Measurements from ENCODE around the gene ARAP2.

ARAP2 gene

DNA sequence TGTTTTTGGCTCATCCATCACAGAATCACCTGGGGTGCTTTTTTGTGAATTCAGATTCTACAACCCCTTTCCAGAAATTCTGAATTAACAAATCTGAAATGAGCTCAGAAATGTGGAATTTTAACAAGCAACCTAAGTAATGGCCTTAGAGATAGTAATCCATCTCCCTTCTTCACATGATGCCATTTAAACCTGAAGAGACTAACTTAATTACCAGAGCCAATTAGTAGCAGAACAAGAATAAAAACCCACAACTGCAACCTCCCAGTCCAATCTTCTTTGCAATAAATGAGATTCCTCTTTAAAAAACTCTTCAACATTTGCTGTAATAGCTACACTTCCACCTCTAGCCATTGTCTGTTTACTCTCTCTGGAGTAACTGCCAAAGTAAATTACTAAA, 69.7 kb downstream of the ARAP2 start (continued):
- no peak for TF ChIP-seq ZNF785 (tag by site-specific recombination; IDR thresholded peaks at IDR 0.05)
- no peak for TF ChIP-seq ZXDB (tag by site-specific recombination; IDR thresholded peaks at IDR 0.05)
- TF ChIP-seq OSR2 (tag by site-specific recombination; IDR thresholded peaks at IDR 0.05) = peak; percentile 40; the same call in 1 of the 2 replicates
- no peak for TF ChIP-seq ZNF266 (tag by site-specific recombination; IDR thresholded peaks at IDR 0.05; ENCODE audit: low read depth)
- no peak for TF ChIP-seq KLF8 (tag by site-specific recombination; IDR thresholded peaks at IDR 0.05)
- TF ChIP-seq ZNF600 (tag by site-specific recombination; IDR thresholded peaks at IDR 0.05) = no peak
- TF ChIP-seq ZNF248 (tag by site-specific recombination; IDR thresholded peaks at IDR 0.05) = no peak
- TF ChIP-seq, protein P1, sequence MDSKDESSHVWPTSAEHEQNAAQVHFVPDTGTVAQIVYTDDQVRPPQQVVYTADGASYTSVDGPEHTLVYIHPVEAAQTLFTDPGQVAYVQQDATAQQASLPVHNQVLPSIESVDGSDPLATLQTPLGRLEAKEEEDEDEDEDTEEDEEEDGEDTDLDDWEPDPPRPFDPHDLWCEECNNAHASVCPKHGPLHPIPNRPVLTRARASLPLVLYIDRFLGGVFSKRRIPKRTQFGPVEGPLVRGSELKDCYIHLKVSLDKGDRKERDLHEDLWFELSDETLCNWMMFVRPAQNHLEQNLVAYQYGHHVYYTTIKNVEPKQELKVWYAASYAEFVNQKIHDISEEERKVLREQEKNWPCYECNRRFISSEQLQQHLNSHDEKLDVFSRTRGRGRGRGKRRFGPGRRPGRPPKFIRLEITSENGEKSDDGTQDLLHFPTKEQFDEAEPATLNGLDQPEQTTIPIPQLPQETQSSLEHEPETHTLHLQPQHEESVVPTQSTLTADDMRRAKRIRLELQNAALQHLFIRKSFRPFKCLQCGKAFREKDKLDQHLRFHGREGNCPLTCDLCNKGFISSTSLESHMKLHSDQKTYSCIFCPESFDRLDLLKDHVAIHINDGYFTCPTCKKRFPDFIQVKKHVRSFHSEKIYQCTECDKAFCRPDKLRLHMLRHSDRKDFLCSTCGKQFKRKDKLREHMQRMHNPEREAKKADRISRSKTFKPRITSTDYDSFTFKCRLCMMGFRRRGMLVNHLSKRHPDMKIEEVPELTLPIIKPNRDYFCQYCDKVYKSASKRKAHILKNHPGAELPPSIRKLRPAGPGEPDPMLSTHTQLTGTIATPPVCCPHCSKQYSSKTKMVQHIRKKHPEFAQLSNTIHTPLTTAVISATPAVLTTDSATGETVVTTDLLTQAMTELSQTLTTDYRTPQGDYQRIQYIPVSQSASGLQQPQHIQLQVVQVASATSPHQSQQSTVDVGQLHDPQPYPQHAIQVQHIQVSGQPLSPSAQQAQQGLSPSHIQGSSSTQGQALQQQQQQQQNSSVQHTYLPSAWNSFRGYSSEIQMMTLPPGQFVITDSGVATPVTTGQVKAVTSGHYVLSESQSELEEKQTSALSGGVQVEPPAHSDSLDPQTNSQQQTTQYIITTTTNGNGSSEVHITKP (tag by site-specific recombination; IDR thresholded peaks at IDR 0.05) = no peak
- TF ChIP-seq ZNF121 (tag by site-specific recombination; IDR thresholded peaks at IDR 0.05) = no peak
- TF ChIP-seq ZNF776 (tag by site-specific recombination; IDR thresholded peaks at IDR 0.05; ENCODE audit: borderline replicate concordance) = no peak
- TF ChIP-seq ZNF324 (tag by site-specific recombination; IDR thresholded peaks at IDR 0.05) = no peak
- no peak for TF ChIP-seq HOXC10 (CRISPR knock-in tag; IDR thresholded peaks at IDR 0.05)

DNA sequence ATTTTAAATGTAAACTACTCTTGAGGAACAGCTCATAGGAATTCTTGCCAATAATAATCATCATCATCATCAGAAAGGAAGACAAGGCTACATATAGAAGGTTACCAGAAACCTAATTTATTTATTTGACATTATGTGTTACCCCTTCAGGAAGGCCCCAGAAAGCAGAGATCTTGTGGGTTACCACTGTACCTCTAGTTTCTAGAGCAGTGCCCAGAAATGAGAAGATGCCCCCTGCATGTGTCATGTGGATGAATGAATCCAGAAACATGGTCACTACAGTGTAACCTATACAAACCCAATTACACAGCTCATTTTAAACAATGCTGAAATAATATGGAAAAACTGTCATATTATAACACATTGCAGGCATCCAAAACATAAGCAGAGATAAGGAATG, 70.4 kb downstream of the ARAP2 start:
- ChIA-PET CTCF (interaction anchor here (0.6 kb wide), 2 partner anchors 59 to 70 kb away, joined by 3 read pairs; partner anchors contain the start of gene ARAP2), POLR2A (no interaction called here)
- no peaks in the 10 kb centered on the region for H3K36me3 ChIP-seq (ENCODE audit: control insufficient read depth in 2 of 2, insufficient read depth in 1 of 2, low read length in 2 of 2)
- H3K4me1 ChIP-seq (ENCODE audit: control insufficient read depth, insufficient read depth, low read length) = no peaks in the 10 kb centered on the region
- no peak for TF ChIP-seq ZNF169 (tag by site-specific recombination; IDR thresholded peaks at IDR 0.05)
- TF ChIP-seq ZNF394 (tag by site-specific recombination; IDR thresholded peaks at IDR 0.05; ENCODE audit: borderline replicate concordance) = no peak
- TF ChIP-seq, protein P2, sequence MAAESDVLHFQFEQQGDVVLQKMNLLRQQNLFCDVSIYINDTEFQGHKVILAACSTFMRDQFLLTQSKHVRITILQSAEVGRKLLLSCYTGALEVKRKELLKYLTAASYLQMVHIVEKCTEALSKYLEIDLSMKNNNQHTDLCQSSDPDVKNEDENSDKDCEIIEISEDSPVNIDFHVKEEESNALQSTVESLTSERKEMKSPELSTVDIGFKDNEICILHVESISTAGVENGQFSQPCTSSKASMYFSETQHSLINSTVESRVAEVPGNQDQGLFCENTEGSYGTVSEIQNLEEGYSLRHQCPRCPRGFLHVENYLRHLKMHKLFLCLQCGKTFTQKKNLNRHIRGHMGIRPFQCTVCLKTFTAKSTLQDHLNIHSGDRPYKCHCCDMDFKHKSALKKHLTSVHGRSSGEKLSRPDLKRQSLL (tag by site-specific recombination; IDR thresholded peaks at IDR 0.05) = no peak
- TF ChIP-seq ZFP41 (tag by site-specific recombination; IDR thresholded peaks at IDR 0.05; ENCODE audit: borderline replicate concordance) = no peak
- TF ChIP-seq ZFP37 (tag by site-specific recombination; IDR thresholded peaks at IDR 0.05) = no peak
- TF ChIP-seq OVOL3 (tag by site-specific recombination; IDR thresholded peaks at IDR 0.05) = no peak
- no peak for TF ChIP-seq OSR2 (tag by site-specific recombination; IDR thresholded peaks at IDR 0.05)
- no peak for TF ChIP-seq ZNF292 (tag by site-specific recombination; IDR thresholded peaks at IDR 0.05; ENCODE audit: borderline replicate concordance, low read depth)
- no peak for TF ChIP-seq ZNF302 (tag by site-specific recombination; IDR thresholded peaks at IDR 0.05; ENCODE audit: low read depth)
- TF ChIP-seq ZNF155 (tag by site-specific recombination; IDR thresholded peaks at IDR 0.05) = no peak
- TF ChIP-seq ZXDB (tag by site-specific recombination; IDR thresholded peaks at IDR 0.05) = no peak
- TF ChIP-seq ZBTB21 (tag by site-specific recombination; IDR thresholded peaks at IDR 0.05) = no peak
- TF ChIP-seq, protein P3, sequence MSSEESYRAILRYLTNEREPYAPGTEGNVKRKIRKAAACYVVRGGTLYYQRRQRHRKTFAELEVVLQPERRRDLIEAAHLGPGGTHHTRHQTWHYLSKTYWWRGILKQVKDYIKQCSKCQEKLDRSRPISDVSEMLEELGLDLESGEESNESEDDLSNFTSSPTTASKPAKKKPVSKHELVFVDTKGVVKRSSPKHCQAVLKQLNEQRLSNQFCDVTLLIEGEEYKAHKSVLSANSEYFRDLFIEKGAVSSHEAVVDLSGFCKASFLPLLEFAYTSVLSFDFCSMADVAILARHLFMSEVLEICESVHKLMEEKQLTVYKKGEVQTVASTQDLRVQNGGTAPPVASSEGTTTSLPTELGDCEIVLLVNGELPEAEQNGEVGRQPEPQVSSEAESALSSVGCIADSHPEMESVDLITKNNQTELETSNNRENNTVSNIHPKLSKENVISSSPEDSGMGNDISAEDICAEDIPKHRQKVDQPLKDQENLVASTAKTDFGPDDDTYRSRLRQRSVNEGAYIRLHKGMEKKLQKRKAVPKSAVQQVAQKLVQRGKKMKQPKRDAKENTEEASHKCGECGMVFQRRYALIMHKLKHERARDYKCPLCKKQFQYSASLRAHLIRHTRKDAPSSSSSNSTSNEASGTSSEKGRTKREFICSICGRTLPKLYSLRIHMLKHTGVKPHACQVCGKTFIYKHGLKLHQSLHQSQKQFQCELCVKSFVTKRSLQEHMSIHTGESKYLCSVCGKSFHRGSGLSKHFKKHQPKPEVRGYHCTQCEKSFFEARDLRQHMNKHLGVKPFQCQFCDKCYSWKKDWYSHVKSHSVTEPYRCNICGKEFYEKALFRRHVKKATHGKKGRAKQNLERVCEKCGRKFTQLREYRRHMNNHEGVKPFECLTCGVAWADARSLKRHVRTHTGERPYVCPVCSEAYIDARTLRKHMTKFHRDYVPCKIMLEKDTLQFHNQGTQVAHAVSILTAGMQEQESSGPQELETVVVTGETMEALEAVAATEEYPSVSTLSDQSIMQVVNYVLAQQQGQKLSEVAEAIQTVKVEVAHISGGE (tag by site-specific recombination; conservative IDR thresholded peaks at IDR 0.05; ENCODE audit: low read depth) = no peak
- TF ChIP-seq KLF1 (tag by site-specific recombination; IDR thresholded peaks at IDR 0.05) = no peak
- no peak for TF ChIP-seq HOXD13 (CRISPR knock-in tag; IDR thresholded peaks at IDR 0.05; ENCODE audit: borderline replicate concordance)
- H3K27ac ChIP-seq (ENCODE audit: extremely low read depth, low read depth, low read length) = no peak overlapping the region
- no peak overlapping the region for H3K4me3 ChIP-seq (ENCODE audit: low read depth, low read length)
- no peaks in the 10 kb centered on the region for H3K9me3 ChIP-seq (ENCODE audit: control insufficient read depth, insufficient read depth, low read depth, low read length)

Data from HEK293 (cell line).